IMR-90 (cell line): ENCODE measurements around the gene HS2ST1. TPM values are rescaled to one million over a fixed set of nuclear protein-coding genes. Genes with fewer than 3 reads are reported as not detected.

Source experiments
- ATAC-seq: fragments of 200-7000 bp; cut with Tn5 transposase; 2 replicates; pipeline ENCODE4 v1.9.1; 2020; ENCODE audit warnings: low read depth, mild to moderate bottlenecking, moderate library complexity
- BruUV-seq: library from RNA; stranded (reverse); fragments of 400-500 nt; replicated peaks from 2 replicates; lab custom pipeline; 2021; lab: Mats Ljungman, UMichigan
- CTCF ChIA-PET: fragments of 300-600 bp; formaldehyde crosslinking; extraction: SDS; loops from one replicate; lab custom pipeline; 2021; ENCODE audit warnings: antibody characterized with exemption; lab: Yijun Ruan, JAX
- POLR2A ChIA-PET: fragments of 300-600 bp; sonication (Branson Sonifier 250); formaldehyde crosslinking; loops from one replicate; lab custom pipeline; 2022; ENCODE audit warnings: antibody characterized with exemption; ENCODE audit not compliant: unreplicated experiment; lab: Charles Lee
- DNase-seq: peaks from one replicate; pipeline ENCODE4 v3.0.0; 2013
- H2AFZ ChIP-seq: replicated peaks from 2 replicates; pipeline ENCODE3; 2013; ENCODE audit warnings: low read length, mild to moderate bottlenecking; ENCODE audit not compliant: poor library complexity
- H2AK5ac ChIP-seq: 2 replicates; pipeline ENCODE4 v1.6.1; 2013; ENCODE audit warnings: low read depth, low read length, inconsistent platforms
- H2AK9ac ChIP-seq: replicated peaks from 2 replicates; pipeline ENCODE3; 2013; ENCODE audit warnings: mild to moderate bottlenecking, low read depth, low read length, moderate library complexity; ENCODE audit not compliant: poor library complexity
- H2BK120ac ChIP-seq: 2 replicates; pipeline ENCODE4 v1.6.1; 2013; ENCODE audit warnings: low read depth, low read length, inconsistent platforms
- H2BK15ac ChIP-seq: 3 replicates; pipeline ENCODE4 v1.6.1; 2013; ENCODE audit warnings: low read depth, low read length, inconsistent platforms
- H2BK20ac ChIP-seq: 2 replicates; pipeline ENCODE4 v1.6.1; 2013; ENCODE audit warnings: low read depth, mild to moderate bottlenecking, inconsistent platforms, low read length, moderate library complexity
- H2BK5ac ChIP-seq: 2 replicates; pipeline ENCODE4 v1.6.1; 2013; ENCODE audit warnings: mild to moderate bottlenecking, low read depth, low read length, inconsistent platforms; ENCODE audit not compliant: poor library complexity, severe bottlenecking
- H3K14ac ChIP-seq: replicated peaks from 2 replicates; pipeline ENCODE4 v1.6.1; 2013; ENCODE audit warnings: low read depth, low read length, inconsistent platforms
- H3K18ac ChIP-seq: 2 replicates; pipeline ENCODE4 v1.6.1; 2013; ENCODE audit warnings: low read depth, low read length, control low read depth
- H3K23ac ChIP-seq: 2 replicates; pipeline ENCODE4 v1.6.1; 2013; ENCODE audit warnings: low read depth, low read length, inconsistent platforms
- H3K27ac ChIP-seq: 2 replicates; pipeline ENCODE4 v1.5.1; 2013; ENCODE audit warnings: mild to moderate bottlenecking, control low read depth, low read length; ENCODE audit not compliant: insufficient read depth
- H3K27me3 ChIP-seq: 2 replicates; pipeline ENCODE4 v1.6.1; 2013; ENCODE audit warnings: low read length; ENCODE audit not compliant: control insufficient read depth, insufficient read depth
- H3K36me3 ChIP-seq: 2 replicates; pipeline ENCODE4 v1.6.1; 2013; ENCODE audit warnings: low read length, mixed read lengths; ENCODE audit not compliant: control insufficient read depth, insufficient read depth
- H3K4ac ChIP-seq: 2 replicates; pipeline ENCODE4 v1.6.1; 2013; ENCODE audit warnings: low read depth, low read length, inconsistent platforms
- H3K4me1 ChIP-seq: 2 replicates; pipeline ENCODE4 v1.6.1; 2013; ENCODE audit warnings: low read length, mixed read lengths; ENCODE audit not compliant: control insufficient read depth, insufficient read depth
- H3K4me2 ChIP-seq: 2 replicates; pipeline ENCODE4 v1.6.1; 2013; ENCODE audit warnings: low read depth, mild to moderate bottlenecking, control low read depth, low read length, moderate library complexity
- H3K4me3 ChIP-seq: 2 replicates; pipeline ENCODE4 v1.5.1; 2013; ENCODE audit warnings: low read depth, mild to moderate bottlenecking, control low read depth, low read length, moderate library complexity; ENCODE audit not compliant: insufficient read depth
- H3K56ac ChIP-seq: 2 replicates; pipeline ENCODE4 v1.6.1; 2013; ENCODE audit warnings: low read length, inconsistent platforms; ENCODE audit not compliant: insufficient read depth; ENCODE audit errors: extremely low read depth
- H3K79me1 ChIP-seq, 2 experiments: 2 replicates each; pipeline ENCODE4 v1.6.1; 2013; ENCODE audit warnings: low read length in 2 of 2, inconsistent platforms in 1 of 2, low read depth in 1 of 2
- H3K9ac ChIP-seq: 2 replicates; pipeline ENCODE4 v1.6.1; 2013; ENCODE audit warnings: low read depth, low read length, control low read depth
- H3K9me1 ChIP-seq: 2 replicates; pipeline ENCODE4 v1.6.1; 2013; ENCODE audit warnings: low read length, inconsistent platforms; ENCODE audit not compliant: insufficient read depth
- H3K9me3 ChIP-seq: 2 replicates; pipeline ENCODE4 v1.6.1; 2013; ENCODE audit warnings: low read length; ENCODE audit not compliant: control insufficient read depth, insufficient read depth
- H4K20me1 ChIP-seq: 2 replicates; pipeline ENCODE4 v1.6.1; 2013; ENCODE audit warnings: low read length, inconsistent platforms; ENCODE audit not compliant: insufficient read depth
- H4K5ac ChIP-seq: 2 replicates; pipeline ENCODE4 v1.6.1; 2013; ENCODE audit warnings: mild to moderate bottlenecking, low read depth, low read length, control low read depth
- H4K8ac ChIP-seq, 2 experiments: 2 replicates each; pipeline ENCODE4 v1.6.1; 2013; ENCODE audit warnings: low read depth in 2 of 2, low read length in 2 of 2, control low read depth in 1 of 2, inconsistent platforms in 1 of 2
- H4K91ac ChIP-seq: 2 replicates; pipeline ENCODE4 v1.6.1; 2013; ENCODE audit warnings: low read depth, low read length, inconsistent platforms; ENCODE audit not compliant: insufficient read depth
- CTCF ChIP-seq: conservative IDR thresholded peaks from 2 replicates; pipeline ENCODE4 v1.5.1; 2012; ENCODE audit warnings: mild to moderate bottlenecking, low read depth, low read length, improper control_type of control experiment
- MAZ ChIP-seq: IDR thresholded peaks from 2 replicates; pipeline ENCODE4 v1.6.1; 2012; ENCODE audit warnings: low read depth, mild to moderate bottlenecking, low read length, improper control_type of control experiment, moderate library complexity, borderline replicate concordance
- MXI1 ChIP-seq: IDR thresholded peaks from 2 replicates; pipeline ENCODE4 v1.6.1; 2012; ENCODE audit warnings: low read depth, mild to moderate bottlenecking, low read length, moderate library complexity, borderline replicate concordance
- RAD21 ChIP-seq: IDR thresholded peaks from 2 replicates; pipeline ENCODE4 v1.6.1; 2012; ENCODE audit warnings: low read length, improper control_type of control experiment
- WGBS, 2 experiments: methylation state at CpG; one replicate each; pipeline versions ENCODE4 v1.1.5 to v1.1.7; 2013; ENCODE audit warnings: missing lambda C conversion rate in 2 of 2; ENCODE audit not compliant: insufficient read length in 1 of 2; ENCODE audit errors: extremely low coverage in 2 of 2; 5-methylcytosine and 5-hydroxymethylcytosine counted together
- dilution Hi-C: fragments of 300-500 bp; cut with HindIII; formaldehyde crosslinking; loops from one replicate; pipeline ENCODE4 v1.14.3; 2018; ENCODE audit warnings: low sequenced_read_pairs; ENCODE audit not compliant: unreplicated experiment
- in situ Hi-C: fragments of 300-500 bp; cut with MboI; formaldehyde crosslinking; loops from 3 replicates; pipeline ENCODE4 v1.14.3; 2019; ENCODE audit warnings: low sequenced_read_pairs, inconsistent platforms, mixed read lengths
- intact Hi-C: fragments of 100-400 bp; cut with micrococcal nuclease; formaldehyde crosslinking; loops from 2 replicates; pipeline ENCODE4 v1.10.0; 2022
- polyA plus RNA-seq, 3 experiments: library from polyadenylated mRNA; depleted of rRNA; stranded (reverse); fragments of >200 nt; gene quantifications; 2 replicates each; pipeline ENCODE4 v1.2.3, GENCODE V29; 2012; ENCODE audit warnings: low replicate concordance in 1 of 3
- total RNA-seq: library from RNA; depleted of rRNA; stranded (reverse); fragments of >200 nt; gene quantifications from 2 replicates; pipeline ENCODE4 v1.2.3, GENCODE V29; 2012

HS2ST1 gene
- total and polyA plus RNA-seq, 2 of the 4 experiments (the other 2 are of a cell fraction): 7.8 to 13.1 TPM

DNA sequence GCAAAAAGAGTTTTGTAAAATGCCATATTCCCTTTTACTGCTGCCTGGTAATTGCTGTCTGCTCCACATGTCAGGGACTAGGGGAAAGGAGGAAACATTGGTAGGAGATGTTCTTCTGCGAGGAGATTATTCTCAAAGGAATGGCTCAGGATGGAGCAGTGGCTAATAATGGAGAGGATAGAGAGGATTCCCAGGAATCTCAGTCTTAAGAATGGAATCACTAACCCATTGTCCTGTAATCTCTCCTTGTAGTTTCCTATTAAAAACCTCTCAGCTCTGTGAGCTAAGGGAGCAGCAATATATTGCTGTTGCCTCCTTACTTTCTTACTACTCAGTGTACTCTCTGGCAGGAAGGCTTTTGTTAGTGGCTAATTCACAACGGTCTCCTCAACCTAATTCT, 175.4 kb downstream of the HS2ST1 start:
- Histone ChIP-seq H3K9me3 (no peaks in the 10 kb centered on the region), H3K27ac (no peak overlapping the region), H3K23ac (no peak overlapping the region), H3K4me3 (no peak overlapping the region), H3K4me1 (no peaks in the 10 kb centered on the region), H4K5ac (no peak overlapping the region), H3K4ac (no peak overlapping the region), H4K20me1 (no peaks in the 10 kb centered on the region), H3K79me1 (no peaks in the 10 kb centered on the region), H2AK5ac (no peak overlapping the region), H4K8ac (no peak overlapping the region), H2BK120ac (no peak overlapping the region), H2BK5ac (no peak overlapping the region), H3K9ac (no peak overlapping the region), H4K91ac (no peak overlapping the region), H3K9me1 (no peaks in the 10 kb centered on the region), H3K4me2 (no peak overlapping the region), H2BK20ac (no peak overlapping the region), H2BK15ac (no peak overlapping the region), H3K14ac (no peak overlapping the region), H3K36me3 (no peaks in the 10 kb centered on the region), H3K56ac (no peak overlapping the region), H2AFZ (no peak overlapping the region), H3K27me3 (no peaks in the 10 kb centered on the region), H2AK9ac (no peak overlapping the region), H3K18ac (no peak overlapping the region)
- in situ Hi-C loops: loop anchor here (10.0 to 25.0 kb wide), 3 partner anchors 255 to 703 kb away; partner anchors contain the start of gene ODF2L
- POLR2A ChIA-PET: no interaction called here
- intact Hi-C loops: loop anchor here (10.0 kb wide), 1 partner anchor 615 kb away; no protein-coding TSS in a partner anchor
- dilution Hi-C loops: no loop called here
- no CpG with 5 or more reads among the region's 2 CpGs for WGBS, 2 experiments
- ATAC-seq (no peak), DNase-seq (no peak)
- CTCF ChIA-PET: no interaction called here
- BruUV-seq: no TSS peak
- no peak for TF ChIP-seq CTCF
- TF ChIP-seq RAD21: no peak
- TF ChIP-seq MAZ: no peak
- TF ChIP-seq MXI1: no peak
